Panc1 (cell line): Measurements from ENCODE around the gene BACH2. TPM values are rescaled to one million over a fixed set of nuclear protein-coding genes. Genes with fewer than 3 reads are reported as not detected.

ENCODE experiments used
- ATAC-seq: fragments of 200-7000 bp; cut with Tn5 transposase; 2 replicates; pipeline ENCODE4 v1.9.1; 2020; ENCODE audit warnings: mild to moderate bottlenecking, moderate library complexity
- BruUV-seq: library from RNA; stranded (reverse); fragments of 400-500 nt; replicated peaks from 2 replicates; lab custom pipeline; 2021; lab: Mats Ljungman, UMichigan
- CTCF ChIA-PET: fragments of 300-600 bp; sonication (Branson Sonifier 250); formaldehyde crosslinking; loops from one replicate; lab custom pipeline; 2022; ENCODE audit warnings: antibody characterized with exemption; lab: Charles Lee
- POLR2A ChIA-PET: fragments of 300-600 bp; sonication (Branson Sonifier 250); formaldehyde crosslinking; loops from one replicate; lab custom pipeline; 2022; ENCODE audit warnings: antibody characterized with exemption; lab: Charles Lee
- DNase-seq: peaks from one replicate; pipeline ENCODE4 v3.0.0-alpha.2; 2010; ENCODE audit warnings: low read depth, low spot score
- H3K27ac ChIP-seq: 2 replicates; pipeline ENCODE4 v1.5.1; 2011; ENCODE audit warnings: mild to moderate bottlenecking, low read length, inconsistent platforms
- H3K27me3 ChIP-seq: fragments of 200-500 bp; sonication (Bioruptor generic); 2 replicates; pipeline ENCODE4 v1.6.0; 2014; ENCODE audit warnings: low read length, inconsistent platforms; ENCODE audit not compliant: control insufficient read depth, insufficient read depth
- H3K36me3 ChIP-seq: fragments of 200-500 bp; sonication (Bioruptor generic); 2 replicates; pipeline ENCODE4 v1.5.1; 2014; ENCODE audit warnings: inconsistent platforms, mild to moderate bottlenecking, low read length, moderate library complexity; ENCODE audit not compliant: control insufficient read depth, insufficient read depth
- H3K4me1 ChIP-seq: 2 replicates; pipeline ENCODE4 v1.5.1; 2011; ENCODE audit warnings: inconsistent platforms, mild to moderate bottlenecking, low read length, moderate library complexity; ENCODE audit not compliant: control insufficient read depth, insufficient read depth
- H3K4me3 ChIP-seq, 2 experiments: 2 replicates each; pipeline ENCODE4 v1.5.1; 2011 to 2012; ENCODE audit warnings: low read depth in 2 of 2, low read length in 2 of 2, mild to moderate bottlenecking in 2 of 2, inconsistent platforms in 1 of 2, moderate library complexity in 1 of 2
- H3K9me3 ChIP-seq: fragments of 200-500 bp; sonication (Bioruptor generic); 2 replicates; pipeline ENCODE4 v1.5.1; 2014; ENCODE audit warnings: low read depth, mild to moderate bottlenecking, inconsistent platforms, low read length, moderate library complexity; ENCODE audit not compliant: control insufficient read depth, insufficient read depth
- POLR2AphosphoS5 ChIP-seq: IDR thresholded peaks from 2 replicates; pipeline ENCODE4 v1.6.1; 2012; ENCODE audit warnings: mild to moderate bottlenecking, low read depth, low read length, moderate library complexity
- SIN3A ChIP-seq: IDR thresholded peaks from 2 replicates; pipeline ENCODE4 v1.6.1; 2012; ENCODE audit warnings: low read depth, mild to moderate bottlenecking, low read length, moderate library complexity, borderline replicate concordance; ENCODE audit not compliant: insufficient read depth
- TCF7L2 ChIP-seq: IDR thresholded peaks from 2 replicates; pipeline ENCODE4 v1.6.1; 2011; ENCODE audit warnings: mild to moderate bottlenecking, low read depth, low read length, inconsistent platforms
- in situ Hi-C: cut with HindIII; loops from 2 replicates; pipeline ENCODE4 v1.10.0; 2016; ENCODE audit warnings: low sequenced_read_pairs, low pct_unique_long_range_greater_than_20kb
- intact Hi-C: fragments of 100-400 bp; cut with micrococcal nuclease; formaldehyde crosslinking; loops from one replicate; pipeline ENCODE4 v1.10.0; 2022; ENCODE audit not compliant: unreplicated experiment
- total RNA-seq: library from RNA; stranded (reverse); gene quantifications from one replicate; pipeline ENCODE4 v1.2.1, GENCODE V29; 2021; ENCODE audit not compliant: unreplicated experiment
- TF ChIP-seq, protein P1 (sequence below): fragments of 450-650 bp; IDR thresholded peaks from 2 replicates; pipeline ENCODE4 v1.5.1; 2017; ENCODE audit warnings: mild to moderate bottlenecking
- TF ChIP-seq, protein P2 (sequence below), 2 experiments: IDR thresholded peaks; 2 replicates each; pipeline ENCODE4 v1.6.1; 2011 to 2012; ENCODE audit warnings: low read depth in 2 of 2, control low read depth in 1 of 2, low read length in 1 of 2, mild to moderate bottlenecking in 1 of 2, moderate library complexity in 1 of 2; ENCODE audit not compliant: insufficient read depth in 1 of 2

The BACH2 gene
- total RNA-seq, 1 experiment from 2014 or later: 1.6 TPM

DNA sequence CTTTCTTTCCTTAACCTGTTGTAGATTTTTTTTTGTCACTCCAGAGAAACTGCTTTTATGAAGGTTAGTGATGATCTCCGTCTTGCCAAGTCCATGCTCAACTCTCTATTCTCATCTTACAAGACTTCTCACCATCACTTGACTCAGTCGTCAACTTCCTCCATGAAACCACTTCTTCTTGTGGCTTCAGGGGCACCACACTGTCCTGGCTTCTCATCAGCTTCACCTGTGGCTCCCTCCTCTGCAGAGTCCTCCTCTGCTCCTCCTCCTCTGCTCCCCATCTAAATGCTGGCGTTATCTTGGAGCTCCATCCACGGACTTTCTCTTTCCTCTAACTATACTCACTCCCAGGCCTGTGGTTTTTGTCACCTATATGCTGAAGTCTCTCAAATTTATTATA lies 187.5 kb downstream of the BACH2 start:
- H3K36me3 ChIP-seq: no peaks in the 10 kb centered on the region
- ChIA-PET POLR2A (no interaction called here), CTCF (no interaction called here)
- BruUV-seq: no TSS peak
- no peaks in the 10 kb centered on the region for H3K27me3 ChIP-seq
- no peaks in the 10 kb centered on the region for H3K4me1 ChIP-seq
- H3K9me3 ChIP-seq: no peaks in the 10 kb centered on the region
- TF ChIP-seq, protein P1, sequence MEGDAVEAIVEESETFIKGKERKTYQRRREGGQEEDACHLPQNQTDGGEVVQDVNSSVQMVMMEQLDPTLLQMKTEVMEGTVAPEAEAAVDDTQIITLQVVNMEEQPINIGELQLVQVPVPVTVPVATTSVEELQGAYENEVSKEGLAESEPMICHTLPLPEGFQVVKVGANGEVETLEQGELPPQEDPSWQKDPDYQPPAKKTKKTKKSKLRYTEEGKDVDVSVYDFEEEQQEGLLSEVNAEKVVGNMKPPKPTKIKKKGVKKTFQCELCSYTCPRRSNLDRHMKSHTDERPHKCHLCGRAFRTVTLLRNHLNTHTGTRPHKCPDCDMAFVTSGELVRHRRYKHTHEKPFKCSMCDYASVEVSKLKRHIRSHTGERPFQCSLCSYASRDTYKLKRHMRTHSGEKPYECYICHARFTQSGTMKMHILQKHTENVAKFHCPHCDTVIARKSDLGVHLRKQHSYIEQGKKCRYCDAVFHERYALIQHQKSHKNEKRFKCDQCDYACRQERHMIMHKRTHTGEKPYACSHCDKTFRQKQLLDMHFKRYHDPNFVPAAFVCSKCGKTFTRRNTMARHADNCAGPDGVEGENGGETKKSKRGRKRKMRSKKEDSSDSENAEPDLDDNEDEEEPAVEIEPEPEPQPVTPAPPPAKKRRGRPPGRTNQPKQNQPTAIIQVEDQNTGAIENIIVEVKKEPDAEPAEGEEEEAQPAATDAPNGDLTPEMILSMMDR: no peak
- TF ChIP-seq, protein P2, sequence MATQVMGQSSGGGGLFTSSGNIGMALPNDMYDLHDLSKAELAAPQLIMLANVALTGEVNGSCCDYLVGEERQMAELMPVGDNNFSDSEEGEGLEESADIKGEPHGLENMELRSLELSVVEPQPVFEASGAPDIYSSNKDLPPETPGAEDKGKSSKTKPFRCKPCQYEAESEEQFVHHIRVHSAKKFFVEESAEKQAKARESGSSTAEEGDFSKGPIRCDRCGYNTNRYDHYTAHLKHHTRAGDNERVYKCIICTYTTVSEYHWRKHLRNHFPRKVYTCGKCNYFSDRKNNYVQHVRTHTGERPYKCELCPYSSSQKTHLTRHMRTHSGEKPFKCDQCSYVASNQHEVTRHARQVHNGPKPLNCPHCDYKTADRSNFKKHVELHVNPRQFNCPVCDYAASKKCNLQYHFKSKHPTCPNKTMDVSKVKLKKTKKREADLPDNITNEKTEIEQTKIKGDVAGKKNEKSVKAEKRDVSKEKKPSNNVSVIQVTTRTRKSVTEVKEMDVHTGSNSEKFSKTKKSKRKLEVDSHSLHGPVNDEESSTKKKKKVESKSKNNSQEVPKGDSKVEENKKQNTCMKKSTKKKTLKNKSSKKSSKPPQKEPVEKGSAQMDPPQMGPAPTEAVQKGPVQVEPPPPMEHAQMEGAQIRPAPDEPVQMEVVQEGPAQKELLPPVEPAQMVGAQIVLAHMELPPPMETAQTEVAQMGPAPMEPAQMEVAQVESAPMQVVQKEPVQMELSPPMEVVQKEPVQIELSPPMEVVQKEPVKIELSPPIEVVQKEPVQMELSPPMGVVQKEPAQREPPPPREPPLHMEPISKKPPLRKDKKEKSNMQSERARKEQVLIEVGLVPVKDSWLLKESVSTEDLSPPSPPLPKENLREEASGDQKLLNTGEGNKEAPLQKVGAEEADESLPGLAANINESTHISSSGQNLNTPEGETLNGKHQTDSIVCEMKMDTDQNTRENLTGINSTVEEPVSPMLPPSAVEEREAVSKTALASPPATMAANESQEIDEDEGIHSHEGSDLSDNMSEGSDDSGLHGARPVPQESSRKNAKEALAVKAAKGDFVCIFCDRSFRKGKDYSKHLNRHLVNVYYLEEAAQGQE (IDR thresholded peaks at IDR 0.05; ENCODE audit: insufficient read depth in 1 of 2, low read depth in 2 of 2, low read length in 1 of 2): no peak
- no peak for TF ChIP-seq POLR2AphosphoS5
- no peak for TF ChIP-seq TCF7L2
- TF ChIP-seq SIN3A: no peak
- H3K4me3 ChIP-seq: no peak overlapping the region
- in situ Hi-C loops: no loop called here
- H3K27ac ChIP-seq: no peak overlapping the region
- no peak for DNase-seq
- intact Hi-C loops: no loop called here
- ATAC-seq: no peak

DNA sequence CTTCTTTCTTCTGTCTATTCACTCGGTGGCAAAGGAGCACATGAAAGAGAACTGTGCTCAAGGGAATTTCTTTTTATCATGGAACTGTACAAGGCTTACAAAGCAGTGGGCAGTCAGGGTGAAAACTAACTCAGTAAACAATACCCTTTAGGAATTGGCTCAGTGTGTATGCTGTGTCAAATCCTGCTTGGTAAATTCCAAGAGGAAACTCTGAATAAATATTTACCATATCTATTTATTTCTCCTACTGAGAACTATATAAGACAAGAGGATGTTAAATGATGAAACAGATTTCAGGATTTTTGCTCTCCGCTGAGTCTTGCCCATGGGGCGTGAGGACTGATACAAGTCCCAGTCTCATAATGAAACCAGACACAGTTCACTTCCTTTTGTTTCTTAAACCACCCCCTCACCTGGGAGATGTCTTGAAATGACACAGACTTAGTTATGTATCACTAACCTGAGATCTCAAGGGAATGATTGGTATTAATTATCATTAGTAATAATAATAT lies 188.8 kb downstream of the BACH2 start:
- Histone ChIP-seq H3K27me3 (no peaks in the 10 kb centered on the region), H3K4me3 (no peak overlapping the region), H3K9me3 (no peaks in the 10 kb centered on the region), H3K4me1 (no peaks in the 10 kb centered on the region), H3K36me3 (no peaks in the 10 kb centered on the region), H3K27ac (no peak overlapping the region)
- ATAC-seq (no peak), DNase-seq (no peak)
- BruUV-seq: no TSS peak
- ChIA-PET POLR2A (no interaction called here), CTCF (no interaction called here)
- in situ Hi-C loops (no loop called here), intact Hi-C loops (no loop called here)
- TF ChIP-seq, protein P1: no peak
- TF ChIP-seq TCF7L2 (no peak), SIN3A (no peak), POLR2AphosphoS5 (no peak)
- TF ChIP-seq, protein P2 (IDR thresholded peaks at IDR 0.05; ENCODE audit: insufficient read depth in 1 of 2, low read depth in 2 of 2, low read length in 1 of 2): no peak
